Fibroblast of pulmonary artery (primary cell): ENCODE measurements around the gene SRGAP1.
"Not testable (repeated sequence)": the region's sequence is repeated elsewhere in the genome, so short reads cannot be mapped to it uniquely, and the experiment has no call there.

ENCODE experiments used
- DNase-seq: peaks from one replicate; pipeline ENCODE4 v3.0.0-alpha.2; 2010; ENCODE audit warnings: low read depth
- H3K4me3 ChIP-seq: replicated peaks from 2 replicates; pipeline ENCODE4 v1.5.1; 2011; ENCODE audit warnings: low read depth, mild to moderate bottlenecking, control low read depth, low read length, moderate library complexity
- TF ChIP-seq, protein P1 (sequence below): IDR thresholded peaks from 2 replicates; pipeline ENCODE4 v1.5.1; 2011; ENCODE audit warnings: mild to moderate bottlenecking, control low read depth, low read length, inconsistent platforms; ENCODE audit errors: missing control alignments

SRGAP1 gene

DNA sequence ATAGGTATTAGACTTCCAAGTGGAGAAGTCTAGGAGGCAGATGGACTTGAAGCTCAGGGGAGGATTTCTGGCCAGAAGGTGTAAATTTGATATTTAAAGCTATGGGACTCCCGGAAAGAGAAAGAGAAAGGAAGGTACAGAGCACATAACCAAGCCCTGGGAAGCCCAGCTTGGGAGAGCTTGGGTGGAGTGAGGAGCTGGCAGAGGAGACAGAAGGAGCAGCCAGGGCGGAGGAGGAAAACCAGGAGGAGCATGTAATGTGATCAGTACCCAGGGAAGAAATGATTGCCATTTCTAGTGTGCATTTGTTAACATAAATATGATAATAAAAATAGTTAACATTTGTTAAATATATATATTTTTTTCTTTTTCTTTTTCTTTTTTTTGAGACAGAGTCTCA is 310.2 kb downstream of the SRGAP1 start:
- DNase-seq: no peak
- no peak overlapping the region for H3K4me3 ChIP-seq
- TF ChIP-seq, protein P1, sequence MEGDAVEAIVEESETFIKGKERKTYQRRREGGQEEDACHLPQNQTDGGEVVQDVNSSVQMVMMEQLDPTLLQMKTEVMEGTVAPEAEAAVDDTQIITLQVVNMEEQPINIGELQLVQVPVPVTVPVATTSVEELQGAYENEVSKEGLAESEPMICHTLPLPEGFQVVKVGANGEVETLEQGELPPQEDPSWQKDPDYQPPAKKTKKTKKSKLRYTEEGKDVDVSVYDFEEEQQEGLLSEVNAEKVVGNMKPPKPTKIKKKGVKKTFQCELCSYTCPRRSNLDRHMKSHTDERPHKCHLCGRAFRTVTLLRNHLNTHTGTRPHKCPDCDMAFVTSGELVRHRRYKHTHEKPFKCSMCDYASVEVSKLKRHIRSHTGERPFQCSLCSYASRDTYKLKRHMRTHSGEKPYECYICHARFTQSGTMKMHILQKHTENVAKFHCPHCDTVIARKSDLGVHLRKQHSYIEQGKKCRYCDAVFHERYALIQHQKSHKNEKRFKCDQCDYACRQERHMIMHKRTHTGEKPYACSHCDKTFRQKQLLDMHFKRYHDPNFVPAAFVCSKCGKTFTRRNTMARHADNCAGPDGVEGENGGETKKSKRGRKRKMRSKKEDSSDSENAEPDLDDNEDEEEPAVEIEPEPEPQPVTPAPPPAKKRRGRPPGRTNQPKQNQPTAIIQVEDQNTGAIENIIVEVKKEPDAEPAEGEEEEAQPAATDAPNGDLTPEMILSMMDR: no peak

DNA sequence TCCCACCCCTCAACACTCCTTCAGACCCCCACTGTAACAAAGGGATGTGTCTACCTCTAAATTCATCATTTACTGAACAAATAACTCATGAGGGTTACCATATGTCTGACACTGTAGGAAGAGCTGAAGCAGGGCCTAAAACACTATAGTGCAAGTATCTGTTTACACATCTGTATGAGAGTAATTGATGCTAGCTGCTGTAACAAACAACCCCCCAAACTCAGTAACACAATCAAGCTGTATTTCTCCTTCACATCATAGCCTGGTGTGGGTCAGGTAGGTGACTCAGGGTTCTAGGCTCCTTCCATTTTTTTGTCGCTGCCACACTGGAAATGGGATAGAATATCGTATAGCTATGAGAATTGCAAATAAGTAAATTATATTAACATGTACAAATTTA is 312.6 kb downstream of the SRGAP1 start:
- DNase-seq: no peak
- H3K4me3 ChIP-seq: no peak overlapping the region
- TF ChIP-seq, protein P1: no peak

DNA sequence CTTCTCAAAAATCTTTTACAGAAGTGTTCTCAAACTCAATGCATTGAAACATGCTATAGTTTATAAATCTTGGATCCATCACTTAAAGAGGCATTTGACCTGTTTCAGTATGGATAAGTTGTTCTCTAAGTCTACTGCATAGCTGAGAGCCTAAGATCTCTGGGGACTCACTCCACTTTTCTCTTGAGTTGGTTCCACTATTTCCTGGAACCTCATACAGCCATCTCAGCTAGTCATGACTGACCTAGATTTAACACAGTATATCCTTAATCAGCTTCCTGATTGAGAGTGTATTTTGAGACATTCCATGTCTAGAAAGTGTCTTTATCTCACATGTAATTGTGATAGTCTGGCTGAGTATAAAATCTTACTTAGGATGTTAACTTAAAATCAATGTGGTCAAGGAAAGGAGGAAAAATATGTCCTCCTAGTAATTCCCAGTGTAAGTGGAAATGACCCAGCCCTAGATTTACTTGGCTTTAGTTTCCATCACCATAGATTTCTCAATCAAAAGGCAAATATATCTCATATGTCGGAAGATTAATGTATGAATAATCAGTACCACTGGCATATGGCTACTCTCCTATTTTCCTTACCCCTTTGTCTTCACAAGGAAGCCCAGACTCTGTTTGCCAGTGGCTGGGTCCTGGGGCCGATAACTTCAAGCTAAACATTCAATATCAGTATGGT is 315.7 kb downstream of the SRGAP1 start:
- TF ChIP-seq, protein P1: no peak
- peak; percentile 64 for DNase-seq
- H3K4me3 ChIP-seq: peak overlapping the region; percentile 17

DNA sequence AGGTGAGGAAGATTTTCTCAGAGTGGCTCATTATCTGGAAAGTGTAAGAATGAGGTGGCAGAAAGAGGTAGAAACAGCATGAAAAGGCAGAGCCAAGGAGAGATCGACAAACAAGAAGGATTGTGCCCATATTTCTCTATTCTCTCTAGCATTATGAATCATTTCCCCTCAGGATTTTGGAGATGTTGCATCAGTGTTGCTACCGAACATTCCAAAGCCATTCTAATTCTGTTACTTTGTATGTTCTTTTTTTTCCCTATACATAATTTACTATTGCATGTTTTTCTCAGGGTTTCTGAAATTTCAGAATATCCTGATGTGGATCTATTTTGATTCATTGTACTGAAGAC is 316.2 kb downstream of the SRGAP1 start:
- peak overlapping the region; percentile 17 for H3K4me3 ChIP-seq
- TF ChIP-seq, protein P1: no peak
- DNase-seq: peak; percentile 88

DNA sequence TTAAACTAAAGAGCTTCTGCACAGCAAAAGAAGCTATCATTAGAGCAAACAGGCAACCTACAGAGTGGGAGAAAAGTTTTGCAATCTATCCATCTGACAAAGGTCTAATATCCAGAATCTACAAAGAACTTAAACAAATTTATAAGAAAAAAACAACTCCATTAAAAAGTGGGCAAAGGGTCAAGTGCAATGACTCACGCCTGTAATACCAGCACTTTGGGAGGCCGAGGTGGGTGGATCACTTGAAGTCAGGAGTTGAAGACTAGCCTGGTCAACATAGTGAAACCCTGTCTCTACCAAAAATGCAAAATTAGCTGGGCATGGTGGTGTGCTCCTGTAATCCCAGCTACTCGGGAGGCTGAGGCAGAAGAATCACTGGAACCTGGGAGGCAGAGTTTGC is 322.1 kb downstream of the SRGAP1 start:
- not testable (repeated sequence) for H3K4me3 ChIP-seq, DNase-seq

DNA sequence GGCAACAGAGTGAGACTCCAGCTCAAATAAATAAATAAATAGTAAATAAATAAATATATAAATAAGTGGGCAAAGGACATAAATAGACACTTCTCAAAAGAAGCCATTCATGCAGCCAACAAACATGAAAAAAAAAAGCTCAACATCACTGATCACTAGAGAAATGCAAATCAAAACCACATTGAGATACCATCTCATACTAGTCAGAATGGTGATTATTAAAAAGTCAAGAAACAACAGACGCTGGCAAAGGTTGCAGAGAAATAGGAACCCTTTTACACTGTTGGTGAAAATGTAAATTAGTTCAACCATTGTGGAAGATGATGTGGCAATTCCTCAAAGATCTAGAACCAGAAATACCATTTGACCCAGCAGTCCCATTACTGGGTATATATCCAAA is 322.5 kb downstream of the SRGAP1 start:
- DNase-seq, H3K4me3 ChIP-seq: not testable (repeated sequence)

DNA sequence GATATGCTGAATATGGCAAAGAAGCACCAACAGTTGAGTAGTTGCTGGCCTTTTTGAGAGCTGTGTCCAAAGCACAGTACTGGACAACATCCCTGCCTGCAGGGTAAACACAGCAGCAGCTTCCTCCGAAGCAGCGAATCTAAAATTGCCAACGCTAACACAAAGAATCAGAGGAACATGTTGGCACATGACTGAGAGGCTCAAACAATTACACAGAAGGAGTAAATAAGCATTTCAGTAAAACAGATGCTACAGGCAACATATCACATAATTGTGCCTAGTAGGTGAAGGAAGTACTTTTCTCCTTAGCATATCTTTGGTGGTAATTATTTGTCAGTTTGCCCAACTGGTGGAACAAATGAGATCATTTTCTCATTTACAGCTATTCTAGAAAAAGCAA is 325.5 kb downstream of the SRGAP1 start:
- no peak for DNase-seq
- H3K4me3 ChIP-seq: no peak overlapping the region
- TF ChIP-seq, protein P1: no peak

DNA sequence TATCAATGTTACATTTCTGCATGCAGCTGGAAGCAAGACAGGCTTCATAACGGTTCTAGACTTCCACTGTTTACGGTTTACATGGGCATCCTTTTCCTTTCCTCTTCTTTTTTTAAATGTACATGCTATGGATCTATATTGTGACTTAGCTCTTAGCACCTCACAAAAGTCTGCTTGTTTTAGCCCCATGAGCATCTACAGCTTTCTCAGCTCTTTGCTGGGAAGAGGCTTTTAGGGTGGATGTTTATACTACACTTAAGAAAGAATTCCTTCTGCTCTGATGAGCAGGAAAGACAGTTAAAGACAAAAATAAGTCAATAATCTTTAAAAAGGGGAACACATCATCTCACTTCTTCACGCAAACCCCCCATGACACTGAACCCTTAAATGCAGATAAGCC is 326.2 kb downstream of the SRGAP1 start:
- DNase-seq: no peak
- no peak overlapping the region for H3K4me3 ChIP-seq
- TF ChIP-seq, protein P1: no peak
